Activated CD8-positive, alpha-beta memory T cell treated with anti-CD3 and anti-CD28 coated beads, Interleukin-2, amount 50 U/mL, for 48 hours (primary cell): Measurements from ENCODE around the gene B4GALT3.
"Not testable (repeated sequence)": the region's sequence is repeated elsewhere in the genome, so short reads cannot be mapped to it uniquely, and the experiment has no call there.

Source experiments
- DNase-seq: peaks from one replicate; pipeline ENCODE4 v3.0.0-alpha.2; 2020

Gene B4GALT3

GRCh38 chr1:161177112-161177935, at the start of gene B4GALT3:
TSS of gene B4GALT3 (minus strand) at chr1:161177507. CDS start at chr1:161176060, 1,447 bp downstream.
- DNase-seq = peak; percentile 100

- DNase-seq = no peak
Measured at GRCh38 chr1:161226759-161227158, 49.5 kb upstream of the B4GALT3 start.

- no peak for DNase-seq
Measured at GRCh38 chr1:161226320-161226711, 49.0 kb upstream of the B4GALT3 start.

DNA sequence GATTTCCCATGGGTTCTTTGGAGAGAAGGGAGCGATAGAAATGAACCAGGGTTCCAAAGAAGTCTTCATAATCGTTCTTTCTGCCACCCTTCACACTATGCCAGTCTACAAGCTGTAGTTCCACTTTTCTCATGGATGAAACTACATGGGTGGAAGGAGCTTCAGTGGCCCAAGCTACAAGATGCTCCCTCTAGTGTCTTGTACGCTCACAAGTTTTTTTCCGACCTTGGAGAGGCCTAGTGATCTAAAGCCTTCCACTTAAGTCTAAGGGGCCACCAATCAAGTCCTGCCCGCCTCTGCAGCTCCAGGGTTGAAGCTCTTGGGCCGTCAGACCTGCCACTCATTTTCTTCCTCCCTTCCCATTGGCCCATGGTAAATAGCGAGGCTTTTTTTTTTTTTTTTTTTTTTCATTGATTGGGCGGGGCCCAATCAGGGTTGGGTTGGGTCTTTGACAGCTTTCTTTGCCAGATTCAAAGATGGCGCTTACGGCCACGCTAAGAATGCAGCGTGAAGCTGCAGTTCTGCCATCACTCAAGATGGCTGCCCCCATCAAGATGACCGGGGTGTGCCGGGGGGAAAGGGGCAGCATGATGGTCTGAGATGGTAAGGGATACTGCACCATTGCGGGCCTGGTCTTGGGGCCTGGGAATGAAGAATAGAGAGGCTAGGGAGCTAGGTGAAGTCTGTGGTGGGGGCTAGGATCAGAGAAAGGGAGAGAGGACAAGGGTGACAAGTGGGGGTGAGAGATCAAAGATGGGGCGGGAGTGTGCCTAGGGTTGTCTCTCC, 48.4 kb upstream of the B4GALT3 start, which contains the start of gene TOMM40L:
Gene TOMM40L, plus strand, starts transcription at position 527 of the 786 bp plus-strand sequence. CDS start 430 bp downstream, outside the sequence.
- DNase-seq = peak; percentile 89

DNA sequence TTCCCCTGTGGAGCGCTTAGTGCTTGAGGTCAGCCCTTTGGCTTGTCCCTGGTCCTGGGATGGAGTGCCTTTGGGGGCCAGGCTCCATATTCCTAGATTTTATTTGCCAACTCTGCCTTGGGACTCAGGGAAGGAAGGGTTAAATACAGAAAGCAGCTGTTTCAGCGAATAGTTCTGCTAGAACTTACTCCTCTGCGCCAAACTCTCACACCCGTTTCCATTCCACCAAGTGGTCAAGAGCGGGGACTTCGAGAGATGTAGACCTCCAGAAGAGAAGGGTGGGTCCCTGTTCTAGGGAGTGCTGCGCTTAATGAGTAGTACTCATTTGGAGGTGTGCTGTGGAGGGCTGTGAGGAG, 47.8 kb upstream of the B4GALT3 start:
- DNase-seq = no peak

DNA sequence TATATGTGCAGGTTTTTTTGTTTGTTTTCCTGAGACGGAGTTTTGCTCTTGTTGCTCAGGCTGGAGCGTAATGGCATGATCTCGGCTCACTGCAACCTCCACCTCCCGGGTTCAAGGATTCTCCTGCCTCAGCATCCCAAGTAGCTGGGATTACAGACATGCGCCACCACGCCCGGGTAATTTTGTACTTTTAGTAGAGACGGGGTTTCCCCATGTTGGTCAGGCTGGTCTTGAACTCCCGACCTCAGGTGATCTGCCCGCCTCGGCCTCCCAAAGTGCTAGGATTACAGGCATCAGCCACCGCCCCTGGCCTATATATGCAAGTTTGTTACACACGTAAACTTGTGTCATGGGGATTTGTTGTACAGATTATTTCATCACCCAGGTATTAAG, 47.4 kb upstream of the B4GALT3 start:
- not testable (repeated sequence) for DNase-seq

DNA sequence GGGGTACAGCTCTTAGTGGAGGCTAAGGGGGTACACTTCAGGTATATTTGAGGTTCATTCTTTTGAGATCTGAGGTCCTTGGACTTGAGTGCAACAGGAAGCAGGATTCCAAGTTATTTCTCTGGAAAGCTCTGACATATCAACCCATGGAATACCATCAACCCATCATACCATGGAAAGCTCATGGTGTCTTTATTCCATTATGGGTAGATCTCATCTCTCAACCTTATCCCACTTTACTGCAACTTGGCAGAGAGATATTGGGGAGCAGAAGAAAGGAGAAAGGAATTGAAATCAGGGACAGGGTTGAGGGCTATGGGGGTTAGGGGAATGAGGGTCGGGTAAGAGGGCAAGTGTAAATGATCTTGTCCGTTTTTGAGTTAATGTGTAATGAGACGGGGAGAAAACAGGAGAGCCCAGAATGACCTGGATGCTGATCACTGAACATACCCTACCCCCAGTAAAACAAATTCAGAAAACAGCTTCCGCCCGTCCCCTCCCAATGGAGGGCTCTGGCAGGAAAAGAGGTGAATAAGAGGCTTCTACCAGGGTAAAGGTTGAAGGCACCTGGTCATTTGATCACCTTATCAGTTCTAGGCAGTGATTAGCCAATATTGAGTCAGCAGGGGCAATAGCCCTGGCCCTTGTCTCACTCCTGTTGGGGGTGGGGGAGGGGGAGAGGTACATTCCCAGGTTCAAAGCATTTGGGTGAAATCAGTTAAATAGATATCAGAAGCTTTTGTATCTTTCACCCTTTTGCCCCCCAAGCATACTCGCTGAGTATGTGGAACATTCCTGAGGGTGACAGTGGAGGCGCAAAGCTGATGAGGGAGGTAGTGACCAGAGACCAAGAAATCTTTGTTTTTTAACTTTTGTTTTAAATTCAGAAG, 46.7 kb upstream of the B4GALT3 start:
- DNase-seq = no peak

GRCh38 chr1:161222175-161223019, 45.1 kb upstream of the B4GALT3 start:
- DNase-seq = no peak

DNA sequence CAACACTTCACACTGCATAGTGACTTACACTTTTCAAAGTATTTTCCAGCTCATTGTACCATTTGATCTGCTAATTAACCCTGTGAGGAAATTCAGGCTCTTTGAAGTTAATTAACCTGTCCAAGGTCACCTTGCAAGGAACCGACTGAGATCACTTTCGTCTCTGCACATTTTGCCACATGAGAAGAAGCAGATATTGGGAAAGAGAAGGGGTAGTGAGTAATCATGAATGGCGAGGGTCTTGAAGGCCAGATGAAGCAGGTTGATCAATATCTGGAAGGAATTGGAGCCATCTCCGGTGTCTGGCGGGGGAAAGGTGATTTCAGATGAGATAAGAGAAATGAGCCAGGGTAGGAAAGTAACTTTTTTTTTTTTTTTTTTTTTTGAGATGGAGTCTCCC, 42.7 kb upstream of the B4GALT3 start:
- no peak for DNase-seq

GRCh38 chr1:161219078-161219892, 42.0 kb upstream of the B4GALT3 start:
- DNase-seq = no peak

GRCh38 chr1:161218301-161219077, 41.2 kb upstream of the B4GALT3 start:
- DNase-seq = no peak

DNA sequence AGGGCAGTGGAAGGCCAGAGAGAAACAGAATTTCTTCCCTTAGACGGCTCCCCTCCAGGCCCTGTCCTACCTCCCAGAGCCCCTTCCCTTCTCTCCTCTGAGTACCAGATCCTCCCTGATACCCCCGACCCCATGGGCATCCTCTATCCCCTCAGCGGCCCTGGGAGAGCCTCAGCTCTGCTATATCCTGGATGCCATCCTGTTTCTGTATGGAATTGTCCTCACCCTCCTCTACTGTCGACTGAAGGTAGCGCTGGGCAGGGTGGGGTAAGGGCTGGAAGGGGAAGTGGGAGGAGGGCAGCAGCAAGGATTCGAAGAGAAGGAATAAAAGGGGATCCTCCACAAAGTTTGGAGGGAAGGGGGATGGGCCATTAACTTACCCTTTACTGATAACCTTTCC, 40.5 kb upstream of the B4GALT3 start:
- no peak for DNase-seq

DNA sequence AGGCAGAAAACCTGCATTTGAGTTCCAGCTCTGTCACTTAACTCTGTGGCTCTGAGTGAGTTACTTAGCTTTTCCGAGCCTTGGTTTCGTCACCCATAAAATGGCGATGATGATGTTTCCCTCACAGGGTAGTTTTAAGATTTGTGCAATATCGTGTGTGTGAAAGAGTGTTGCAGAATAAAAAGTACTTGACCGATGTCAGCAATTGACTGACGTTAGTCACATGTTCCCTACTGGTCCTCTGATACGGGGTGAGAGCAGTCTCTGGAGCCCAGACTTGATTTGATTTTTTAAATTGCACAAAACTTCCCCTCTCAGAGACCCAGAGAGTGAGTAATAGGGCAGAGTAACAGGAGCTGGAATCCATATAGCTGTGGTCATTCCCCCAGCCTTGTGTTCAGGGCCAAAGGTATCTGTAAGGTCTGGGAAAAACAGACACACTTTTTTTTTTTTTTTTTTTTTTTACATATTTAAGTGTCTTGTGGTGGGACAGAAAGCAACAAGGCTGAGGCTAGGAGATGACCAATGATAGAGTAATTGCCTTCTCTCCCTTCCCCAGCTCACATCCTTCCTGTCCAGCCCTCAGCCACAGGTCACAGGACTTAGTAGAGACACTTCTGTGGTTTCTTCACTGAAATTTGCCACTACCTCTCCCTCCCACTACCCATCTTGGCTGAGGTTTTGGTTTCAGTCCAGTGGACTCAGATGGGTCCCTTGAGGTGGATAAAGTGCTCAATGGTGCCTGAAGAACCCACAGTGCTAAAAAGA, 39.8 kb upstream of the B4GALT3 start:
- no peak for DNase-seq

DNA sequence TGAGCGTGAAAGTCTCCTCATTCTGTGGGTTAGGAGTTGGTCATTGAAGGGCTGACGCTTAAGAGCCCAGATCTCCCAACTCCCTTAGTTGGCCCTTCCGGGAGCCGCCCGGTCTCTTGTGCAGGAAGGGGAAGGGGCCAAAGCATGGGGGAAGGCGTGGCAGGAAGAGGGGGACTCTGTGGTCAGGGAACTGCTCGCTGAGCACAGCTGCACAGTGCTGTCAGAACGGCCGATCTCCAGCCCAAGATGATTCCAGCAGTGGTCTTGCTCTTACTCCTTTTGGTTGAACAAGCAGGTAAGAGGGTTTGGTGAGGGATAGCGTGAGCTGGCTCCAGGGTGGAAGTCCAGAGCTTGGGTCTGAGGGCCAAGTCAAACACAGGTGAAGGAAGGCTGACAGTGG, 37.8 kb upstream of the B4GALT3 start, which contains the start of gene FCER1G:
Gene FCER1G, plus strand, starts transcription at position 220 of the 400 bp plus-strand sequence. Its CDS starts 27 bp downstream, at position 247.
- DNase-seq = no peak

DNA sequence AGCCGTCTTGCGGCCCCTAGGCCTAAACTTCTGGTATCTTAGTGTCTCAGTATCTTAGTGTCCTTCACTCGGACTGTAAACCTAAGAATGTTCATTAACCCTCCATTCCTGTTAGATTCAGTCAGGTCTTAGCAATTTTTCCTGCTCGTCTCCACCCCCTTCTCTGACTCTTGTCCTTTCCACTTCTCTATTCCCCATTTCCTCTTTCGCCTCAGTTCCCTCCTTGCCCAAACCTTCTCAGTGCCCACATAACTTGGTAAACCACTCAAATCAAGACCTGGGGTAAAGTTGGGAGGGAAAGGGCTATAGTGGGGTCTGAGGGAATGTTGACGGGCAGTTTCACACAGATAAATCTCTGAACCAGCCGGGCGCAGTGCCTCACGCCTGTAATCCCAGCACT, 37.1 kb upstream of the B4GALT3 start:
- DNase-seq = no peak

- DNase-seq = peak; percentile 82
Measured at GRCh38 chr1:161209790-161210409, 32.6 kb upstream of the B4GALT3 start.

DNA sequence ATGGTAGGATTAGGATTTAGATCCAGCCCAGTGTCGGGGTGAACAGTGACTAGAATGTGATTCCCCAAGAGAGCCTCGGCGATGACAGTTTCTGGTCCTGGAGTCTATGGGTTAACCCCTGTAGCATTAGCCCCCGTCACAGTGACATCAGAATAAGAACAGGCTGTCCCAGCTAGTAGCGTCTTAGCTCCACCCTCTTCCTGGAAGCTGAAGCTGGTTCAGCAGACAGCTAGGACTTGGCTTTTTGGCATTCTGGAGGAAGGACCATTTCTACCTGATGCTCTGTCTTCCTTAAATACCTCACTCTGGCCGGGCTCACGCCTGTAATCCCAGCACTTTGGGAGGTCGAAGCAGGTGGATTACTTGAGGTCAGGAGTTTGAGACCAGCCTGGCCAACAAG, 29.9 kb upstream of the B4GALT3 start:
- DNase-seq = no peak

DNA sequence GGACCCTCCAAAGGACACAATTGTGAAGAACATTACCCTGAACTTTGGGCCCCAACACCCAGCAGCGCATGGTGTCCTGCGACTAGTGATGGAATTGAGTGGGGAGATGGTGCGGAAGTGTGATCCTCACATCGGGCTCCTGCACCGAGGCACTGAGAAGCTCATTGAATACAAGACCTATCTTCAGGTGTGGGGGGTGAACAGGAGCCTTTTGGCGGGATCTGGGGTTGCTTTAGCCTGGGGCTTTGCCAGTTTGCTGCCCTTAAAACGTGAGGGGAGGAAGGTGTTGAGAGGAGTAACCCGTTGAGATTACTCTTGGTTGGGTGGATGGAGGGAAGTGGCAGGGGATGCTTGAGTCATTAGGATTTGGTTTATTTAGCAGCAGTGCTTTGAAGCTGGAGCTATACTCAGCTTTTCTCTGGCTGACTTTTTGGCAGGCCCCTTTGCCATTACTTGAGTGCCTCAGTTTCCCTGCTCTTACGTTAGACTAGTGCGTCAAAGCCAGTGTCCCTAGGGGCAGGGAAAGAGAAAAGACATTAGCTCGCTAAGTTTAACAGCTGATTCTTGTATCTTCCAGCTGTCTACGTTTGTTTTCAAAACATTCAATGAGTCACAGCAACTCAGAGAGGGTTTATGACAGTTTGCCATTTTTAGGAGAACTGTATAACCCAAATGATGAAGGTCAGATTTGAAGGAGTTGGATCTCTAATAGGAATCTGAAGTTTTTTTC, 29.3 kb upstream of the B4GALT3 start:
- DNase-seq = no peak
